K562 (cell line): ENCODE measurements around the gene TMEM39B. TPM values are rescaled to one million over a fixed set of nuclear protein-coding genes. Genes with fewer than 3 reads are reported as not detected.

ENCODE experiments used
- ATAC-seq: fragments of 200-7000 bp; cut with Tn5 transposase; 3 replicates; pipeline ENCODE4 v1.9.1; 2020; ENCODE audit warnings: moderate library complexity
- BruUV-seq: library from RNA; stranded (reverse); fragments of 400-500 nt; replicated peaks from 2 replicates; lab custom pipeline; 2021; lab: Mats Ljungman, UMichigan
- CTCF ChIA-PET: fragments of 300-600 bp; formaldehyde crosslinking; extraction: SDS; loops from one replicate; lab custom pipeline; 2021; ENCODE audit warnings: low intra/inter-chr PET ratio; lab: Yijun Ruan, JAX
- POLR2A ChIA-PET: fragments of 300-600, 350-650 bp; sonication (Branson Sonifier 250); formaldehyde crosslinking; extraction: SDS; loops from one replicate; lab custom pipeline; 2021; ENCODE audit warnings: antibody characterized with exemption, inconsistent platforms; lab: Yijun Ruan, JAX
- DNase-seq, 4 experiments: peaks; one replicate each; pipeline versions ENCODE4 v3.0.0 to v3.0.0-alpha.2; 2011 to 2018; ENCODE audit warnings: low spot score in 3 of 4, mixed read lengths in 3 of 4; ENCODE audit errors: extremely low read depth in 1 of 4
- FAIRE-seq: peaks from 2 replicates; lab custom pipeline; 2011; peaks lifted over from hg19 to GRCh38; lab: Jason Lieb, UNC
- H2AFZ ChIP-seq: 2 replicates; pipeline ENCODE4 v1.6.0; 2011; ENCODE audit warnings: low read depth, low read length, control low read depth, inconsistent platforms
- H3K27ac ChIP-seq: fragments of 200-600 bp; 3 replicates; pipeline ENCODE4 v1.8.0; 2011; ENCODE audit warnings: low read depth, mild to moderate bottlenecking, control low read depth, inconsistent platforms, low read length, moderate library complexity, mixed read lengths; ENCODE audit errors: extremely low read depth
- H3K27me3 ChIP-seq, 2 experiments: fragments of 300-600 bp in 1 of 2; 2 replicates in 1 of 2; 3 replicates in 1 of 2; pipeline versions ENCODE4 v1.6.0 to v1.8.0; 2011; ENCODE audit warnings: inconsistent platforms in 2 of 2, low read length in 2 of 2, mild to moderate bottlenecking in 1 of 2, mixed read lengths in 1 of 2, moderate library complexity in 1 of 2; ENCODE audit not compliant: control insufficient read depth in 2 of 2, insufficient read depth in 2 of 2
- H3K36me3 ChIP-seq: fragments of 300-600 bp; 3 replicates; pipeline ENCODE4 v1.8.0; 2011; ENCODE audit warnings: mild to moderate bottlenecking, low read length, inconsistent platforms; ENCODE audit not compliant: control insufficient read depth, insufficient read depth
- H3K4me1 ChIP-seq, 2 experiments: fragments of 200-600 bp in 1 of 2; replicated peaks in 1 of 2; 2 replicates in 1 of 2; 3 replicates in 1 of 2; pipeline versions ENCODE4 v1.5.1 to v1.8.0; 2011; ENCODE audit warnings: inconsistent platforms in 2 of 2, low read length in 2 of 2, mild to moderate bottlenecking in 1 of 2, mixed read lengths in 1 of 2, moderate library complexity in 1 of 2; ENCODE audit not compliant: control insufficient read depth in 2 of 2, insufficient read depth in 2 of 2
- H3K4me2 ChIP-seq: 2 replicates; pipeline ENCODE4 v1.6.1; 2011; ENCODE audit warnings: low read length, control low read depth, inconsistent platforms, mixed read lengths; ENCODE audit not compliant: insufficient read depth
- H3K4me3 ChIP-seq: fragments of 200-600 bp; sonication (generic), shearing (Covaris generic); 2 replicates; pipeline ENCODE4 v1.5.1; 2016; ENCODE audit warnings: control low read depth, inconsistent platforms
- H3K79me2 ChIP-seq: fragments of 200-600 bp; 3 replicates; pipeline ENCODE4 v1.8.0; 2011; ENCODE audit warnings: low read length, inconsistent platforms; ENCODE audit not compliant: control insufficient read depth, insufficient read depth
- H3K9ac ChIP-seq, 2 experiments: 2 replicates each; pipeline versions ENCODE4 v1.6.0 to v1.6.1; 2011; ENCODE audit warnings: low read depth in 2 of 2, low read length in 2 of 2, control low read depth in 1 of 2, inconsistent platforms in 1 of 2, mild to moderate bottlenecking in 1 of 2, mixed read lengths in 1 of 2; ENCODE audit not compliant: insufficient read depth in 1 of 2
- H3K9me1 ChIP-seq: one replicate; pipeline ENCODE4 v1.6.0; 2011; ENCODE audit warnings: inconsistent platforms, mild to moderate bottlenecking, low read length, moderate library complexity; ENCODE audit not compliant: control insufficient read depth, insufficient read depth
- H3K9me3 ChIP-seq: replicated peaks from 2 replicates; pipeline ENCODE4 v1.5.1; 2011; ENCODE audit warnings: low read depth, low read length, inconsistent platforms; ENCODE audit not compliant: control insufficient read depth, insufficient read depth
- H4K20me1 ChIP-seq: replicated peaks from 2 replicates; pipeline ENCODE4 v1.6.1; 2011; ENCODE audit warnings: low read length, inconsistent platforms, mixed read lengths; ENCODE audit not compliant: control insufficient read depth, insufficient read depth
- BMI1 ChIP-seq: fragments of 150-350 bp; IDR thresholded peaks from 2 replicates; pipeline ENCODE4 v1.6.1; 2014; ENCODE audit warnings: low read length
- CREB1 ChIP-seq, 2 experiments: sonication (generic) in 1 of 2; formaldehyde crosslinking in 1 of 2; IDR thresholded peaks; 2 replicates each; pipeline versions ENCODE4 v1.6.1 to v1.8.0; 2012 to 2022; ENCODE audit warnings: inconsistent platforms in 1 of 2, mild to moderate bottlenecking in 1 of 2, missing genetic modification reagents in 1 of 2, moderate library complexity in 1 of 2
- JUND ChIP-seq, 2 experiments: IDR thresholded peaks; 2 replicates in 1 of 2; 3 replicates in 1 of 2; pipeline ENCODE4 v1.6.1; 2011; ENCODE audit warnings: borderline replicate concordance in 2 of 2, low read depth in 2 of 2, low read length in 2 of 2, improper control_type of control experiment in 1 of 2, missing biosample characterization in 1 of 2, missing genetic modification characterization in 1 of 2, missing genetic modification reagents in 1 of 2
- MCM5 ChIP-seq: fragments of 450-650 bp; IDR thresholded peaks from 2 replicates; pipeline ENCODE4 v1.6.1; 2016; ENCODE audit warnings: low read depth
- NUFIP1 ChIP-seq: fragments of 450-650 bp; IDR thresholded peaks from 2 replicates; pipeline ENCODE4 v1.6.1; 2018; ENCODE audit not compliant: partially characterized antibody
- PHTF2 ChIP-seq: fragments of 250-450 bp; sonication (Bioruptor Pico); IDR thresholded peaks from 2 replicates; pipeline ENCODE4 v1.5.0; 2021; ENCODE audit warnings: mild to moderate bottlenecking
- PPARD ChIP-seq: fragments of 250-450 bp; sonication (Bioruptor Pico); IDR thresholded peaks from 2 replicates; pipeline ENCODE4 v1.8.0; 2022; ENCODE audit warnings: inconsistent platforms, mild to moderate bottlenecking, moderate library complexity
- ZNF165 ChIP-seq: fragments of 250-450 bp; sonication (Bioruptor Pico); IDR thresholded peaks from 2 replicates; pipeline ENCODE4 v1.4.0; 2020; ENCODE audit warnings: borderline replicate concordance
- WGBS: fragments of 100-300 bp; shearing (Covaris generic); methylation state at CpG from one replicate; pipeline ENCODE4 v1.1.6; 2016; ENCODE audit warnings: low coverage, mixed read lengths; ENCODE audit not compliant: insufficient coverage; ENCODE audit errors: missing lambda C conversion rate; 5-methylcytosine and 5-hydroxymethylcytosine counted together
- in situ Hi-C: fragments of 300-500 bp; cut with MboI; formaldehyde crosslinking; loops from 4 replicates; pipeline ENCODE4 v1.15.0; 2018; ENCODE audit warnings: inconsistent platforms, mixed read lengths
- intact Hi-C: fragments of 100-400 bp; cut with micrococcal nuclease; formaldehyde crosslinking; loops from 2 replicates; pipeline ENCODE4 v1.14.2; 2022
- polyA plus RNA-seq, 8 experiments: library from polyadenylated mRNA; depleted of rRNA in 4 of 8; stranded (reverse) in 5 of 8; unstranded in 3 of 8; fragments of >200 nt; fragmentation: Nextera tagmentation in 2 of 8; fragmentation: Illumina TruSeq in 1 of 8; extraction: Ambion mirVana in 2 of 8; extraction: Trizol in 1 of 8; gene quantifications; 2 replicates each; pipeline versions ENCODE4 v1.2.1 to v1.2.3, GENCODE V29; 2011 to 2014; ENCODE audit warnings: inconsistent platforms in 1 of 8, missing spikeins in 1 of 8
- total RNA-seq, 7 experiments: library from RNA; depleted of rRNA in 6 of 7; stranded (reverse); fragments of >200 nt in 6 of 7; fragmentation: Illumina TruSeq in 2 of 7; extraction: Trizol in 2 of 7; gene quantifications; 2 replicates each; pipeline versions ENCODE4 v1.2.1 to v1.2.3, GENCODE V29; 2011 to 2021; ENCODE audit warnings: low replicate concordance in 1 of 7
- TF ChIP-seq, protein P1 (sequence below): IDR thresholded peaks from 2 replicates; pipeline ENCODE4 v1.6.1; 2014; ENCODE audit warnings: antibody characterized with exemption

TMEM39B gene
- total and polyA plus RNA-seq, 9 of the 15 experiments (the other 6 are each of a cell fraction or from before 2014, with no cell fraction given), result 0.92 to 28.5 (median 9.7) TPM

- TF ChIP-seq CREB1 (IDR thresholded peaks at IDR 0.05) (no peak), CREB1 (CRISPR knock-in tag; IDR thresholded peaks at IDR 0.05) (no peak), JUND (IDR thresholded peaks at IDR 0.05; ENCODE audit: borderline replicate concordance, low read depth, low read length) (peak; percentile 68; the same call in 1 of the 2 replicates), JUND (tag; IDR thresholded peaks at IDR 0.05; ENCODE audit: borderline replicate concordance, low read depth, low read length) (peak; percentile 60; the same call in 1 of the 3 replicates)
- TF ChIP-seq, all 486 proteins: peak for 70
Observed at GRCh38 chr1:32127409-32128198, 54.9 kb downstream of the TMEM39B start (continued).

DNA sequence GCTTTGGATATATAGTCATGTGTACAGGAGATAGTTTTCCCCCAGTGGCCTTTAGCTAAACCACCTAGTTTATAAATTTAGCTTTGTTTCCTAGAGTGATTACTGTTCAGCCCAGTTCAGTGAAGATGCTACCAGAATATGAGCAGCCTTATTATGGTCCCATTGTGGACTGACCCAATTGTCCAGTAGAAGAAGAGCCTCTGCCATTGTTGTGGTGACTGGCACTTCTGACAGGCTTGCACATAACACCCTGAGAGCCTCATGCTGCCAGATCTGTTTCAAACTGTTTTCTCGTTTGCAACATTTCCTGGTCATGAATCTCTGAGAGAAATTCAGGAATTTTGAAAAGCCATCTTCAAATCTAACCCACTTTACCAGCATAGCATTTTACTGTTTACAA lies 55.7 kb downstream of the TMEM39B start:
- BruUV-seq, result no TSS peak
- peak overlapping the region; percentile 54 for H3K27ac ChIP-seq
- TF ChIP-seq NUFIP1, result no peak
- no peak for TF ChIP-seq ZNF165
- TF ChIP-seq BMI1, result no peak
- TF ChIP-seq, protein P1, sequence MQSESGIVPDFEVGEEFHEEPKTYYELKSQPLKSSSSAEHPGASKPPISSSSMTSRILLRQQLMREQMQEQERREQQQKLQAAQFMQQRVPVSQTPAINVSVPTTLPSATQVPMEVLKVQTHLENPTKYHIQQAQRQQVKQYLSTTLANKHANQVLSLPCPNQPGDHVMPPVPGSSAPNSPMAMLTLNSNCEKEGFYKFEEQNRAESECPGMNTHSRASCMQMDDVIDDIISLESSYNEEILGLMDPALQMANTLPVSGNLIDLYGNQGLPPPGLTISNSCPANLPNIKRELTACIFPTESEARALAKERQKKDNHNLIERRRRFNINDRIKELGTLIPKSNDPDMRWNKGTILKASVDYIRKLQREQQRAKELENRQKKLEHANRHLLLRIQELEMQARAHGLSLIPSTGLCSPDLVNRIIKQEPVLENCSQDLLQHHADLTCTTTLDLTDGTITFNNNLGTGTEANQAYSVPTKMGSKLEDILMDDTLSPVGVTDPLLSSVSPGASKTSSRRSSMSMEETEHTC, result no peak
- TF ChIP-seq PPARD (CRISPR knock-in tag), result no peak
- TF ChIP-seq MCM5, result no peak
- TF ChIP-seq PHTF2 (CRISPR knock-in tag), result no peak
- TF ChIP-seq, all 486 proteins: peak for 0
- WGBS, result 26% methylated on average over 1 of the region's 1 CpG
- H3K4me3 ChIP-seq, result no peak overlapping the region
- no peaks in the 10 kb centered on the region for H3K9me1 ChIP-seq
- FAIRE-seq (no peak), DNase-seq (no peak), ATAC-seq (no peak)
- intact Hi-C loops (loop anchor here (5.0 kb wide), 1 partner anchor 54 kb away; no protein-coding TSS in a partner anchor), in situ Hi-C loops (no loop called here)
- H3K4me2 ChIP-seq, result peak overlapping the region; percentile 35; the same call in 1 of the 2 replicates
- peaks cover 23% of the 10 kb centered on the region; the same call in 1 of the 3 replicates for H3K36me3 ChIP-seq
- no peak overlapping the region for H2AFZ ChIP-seq
- H3K4me1 ChIP-seq, result peaks cover 41 to 59% of the 10 kb centered on the region in 2 experiments
- peak overlapping the region; percentile 18 to 41; a peak in 2 of 4 replicates for H3K9ac ChIP-seq
- no peaks in the 10 kb centered on the region for H3K9me3 ChIP-seq
- H3K79me2 ChIP-seq, result peaks cover 92% of the 10 kb centered on the region
- peaks cover under 1% of the 10 kb centered on the region; the same call in 1 of the 2 replicates for H4K20me1 ChIP-seq
- POLR2A ChIA-PET, result interaction anchor here (0.8 to 12.5 kb wide), 6 partner anchors 11 to 206 kb away, joined by 3 to 209 read pairs (median 4); partner anchors contain the start of gene KPNA6
- CTCF ChIA-PET, result no interaction called here
- no peaks in the 10 kb centered on the region for H3K27me3 ChIP-seq
